GM23338 (cell line): Measurements from ENCODE around the gene ATOH8. TPM values are rescaled to one million over a fixed set of nuclear protein-coding genes. Genes with fewer than 3 reads are reported as not detected.

Experiments
- ATAC-seq: fragments of 200-7000 bp; cut with Tn5 transposase; 3 replicates; pipeline ENCODE4 v1.9.1; 2020
- DNase-seq: peaks from one replicate; pipeline ENCODE4 v3.0.0-alpha.2; 2015; ENCODE audit warnings: low spot score
- H2AFZ ChIP-seq: fragments of 200-600 bp; sonication (generic); 2 replicates; pipeline ENCODE4 v1.8.0; 2016; ENCODE audit warnings: antibody characterized with exemption, mild to moderate bottlenecking, moderate library complexity
- H3F3A ChIP-seq: fragments of 200-600 bp; sonication (generic); replicated peaks from 2 replicates; pipeline ENCODE4 v1.8.0; 2017; ENCODE audit warnings: antibody characterized with exemption, mixed run types, low read depth
- H3K27ac ChIP-seq: fragments of 200-600 bp; sonication (generic); 2 replicates; pipeline ENCODE4 v1.6.1; 2016; ENCODE audit warnings: low read depth
- H3K27me3 ChIP-seq: fragments of 200-600 bp; sonication (generic); 2 replicates; pipeline ENCODE4 v1.8.0; 2016; ENCODE audit warnings: mild to moderate bottlenecking, mixed run types, moderate library complexity; ENCODE audit not compliant: insufficient read depth
- H3K36me3 ChIP-seq: fragments of 200-600 bp; sonication (generic); 2 replicates; pipeline ENCODE4 v1.8.0; 2016; ENCODE audit warnings: mild to moderate bottlenecking; ENCODE audit not compliant: insufficient read depth
- H3K4me1 ChIP-seq: fragments of 200-600 bp; sonication (generic); 2 replicates; pipeline ENCODE4 v1.8.0; 2016; ENCODE audit warnings: mild to moderate bottlenecking, moderate library complexity; ENCODE audit not compliant: insufficient read depth
- H3K4me2 ChIP-seq: fragments of 200-600 bp; sonication (generic); 2 replicates; pipeline ENCODE4 v1.7.1; 2017; ENCODE audit warnings: mixed run types
- H3K4me3 ChIP-seq: fragments of 200-600 bp; sonication (generic); 2 replicates; pipeline ENCODE4 v1.6.1; 2016; ENCODE audit warnings: mixed run types
- H3K79me2 ChIP-seq: fragments of 200-600 bp; sonication (generic); replicated peaks from 2 replicates; pipeline ENCODE4 v1.8.0; 2017; ENCODE audit warnings: mild to moderate bottlenecking; ENCODE audit not compliant: insufficient read depth
- H3K9me2 ChIP-seq: fragments of 200-600 bp; sonication (generic); 2 replicates; pipeline ENCODE4 v1.8.0; 2017; ENCODE audit not compliant: insufficient read depth
- H4K20me1 ChIP-seq: fragments of 200-600 bp; sonication (generic); replicated peaks from 2 replicates; pipeline ENCODE4 v1.8.0; 2017; ENCODE audit warnings: mild to moderate bottlenecking; ENCODE audit not compliant: insufficient read depth
- H3K27ac Mint-ChIP-seq: 2 replicates; pipeline ENCODE4 v1.8.0; 2020; ENCODE audit warnings: inconsistent platforms, mild to moderate bottlenecking, moderate library complexity, mixed read lengths
- H3K27me3 Mint-ChIP-seq: 3 replicates; pipeline ENCODE4 v1.8.0; 2022; ENCODE audit warnings: low read depth, mild to moderate bottlenecking, moderate library complexity, mixed read lengths, inconsistent platforms; ENCODE audit not compliant: insufficient read depth, poor library complexity
- H3K36me3 Mint-ChIP-seq: 3 replicates; pipeline ENCODE4 v1.8.0; 2021; ENCODE audit warnings: low read depth, mild to moderate bottlenecking, inconsistent platforms, moderate library complexity, mixed read lengths
- H3K4me1 Mint-ChIP-seq: 3 replicates; pipeline ENCODE4 v1.8.0; 2020; ENCODE audit warnings: mild to moderate bottlenecking, inconsistent platforms, mixed read lengths
- H3K4me3 Mint-ChIP-seq: 3 replicates; pipeline ENCODE4 v1.8.0; 2021; ENCODE audit warnings: moderate library complexity, mild to moderate bottlenecking, inconsistent platforms, mixed read lengths
- H3K9me3 Mint-ChIP-seq: 3 replicates; pipeline ENCODE4 v1.8.0; 2020; ENCODE audit warnings: moderate library complexity, mild to moderate bottlenecking, inconsistent platforms, mixed read lengths
- EZH2 ChIP-seq: fragments of 200-600 bp; sonication (generic); IDR thresholded peaks from one replicate; pipeline ENCODE4 v1.8.0; 2017; ENCODE audit warnings: antibody characterized with exemption, mild to moderate bottlenecking, low read depth; ENCODE audit not compliant: unreplicated experiment
- EZH2phosphoT487 ChIP-seq: fragments of 200-600 bp; sonication (generic); IDR thresholded peaks from one replicate; pipeline ENCODE4 v1.8.1; 2018; ENCODE audit warnings: antibody characterized with exemption; ENCODE audit not compliant: unreplicated experiment
- JUNB ChIP-seq: IDR thresholded peaks from one replicate; pipeline ENCODE4 v1.6.1; 2016; ENCODE audit warnings: antibody characterized with exemption; ENCODE audit not compliant: unreplicated experiment
- NANOG ChIP-seq: IDR thresholded peaks from 2 replicates; pipeline ENCODE4 v1.6.1; 2016; ENCODE audit warnings: antibody characterized with exemption, borderline replicate concordance
- STAT1 ChIP-seq: IDR thresholded peaks from one replicate; pipeline ENCODE4 v1.6.1; 2016; ENCODE audit warnings: antibody characterized with exemption; ENCODE audit not compliant: unreplicated experiment
- ZNF114 ChIP-seq: fragments of 250-450 bp; sonication (Bioruptor Pico); IDR thresholded peaks from 2 replicates; pipeline ENCODE4 v1.5.0; 2020; ENCODE audit warnings: mild to moderate bottlenecking, moderate library complexity
- ZNF462 ChIP-seq: fragments of 250-450 bp; sonication (Bioruptor Pico); IDR thresholded peaks from 2 replicates; pipeline ENCODE4 v1.5.0; 2020; ENCODE audit warnings: mild to moderate bottlenecking, moderate library complexity
- polyA plus RNA-seq: library from polyadenylated mRNA; unstranded; fragments of >200 nt; fragmentation: Nextera tagmentation; extraction: Ambion mirVana; gene quantifications from 2 replicates; pipeline ENCODE4 v1.2.1, GENCODE V29; 2016
- total RNA-seq: library from RNA; depleted of rRNA; stranded (reverse); fragments of >200 nt; shearing (Covaris generic); gene quantifications from 2 replicates; pipeline ENCODE4 v1.2.3, GENCODE V29; 2014
- TF ChIP-seq, protein P1 (sequence below), 2 experiments: fragments of 200-600 bp in 1 of 2; sonication (generic) in 1 of 2; conservative IDR thresholded peaks; 2 replicates each; pipeline versions ENCODE4 v1.5.1 to v1.6.1; 2016 to 2017; ENCODE audit warnings: antibody characterized with exemption in 2 of 2, low read depth in 2 of 2, mild to moderate bottlenecking in 2 of 2, moderate library complexity in 1 of 2
- TF ChIP-seq, protein P2 (sequence below): IDR thresholded peaks from 2 replicates; pipeline ENCODE4 v1.6.1; 2016; ENCODE audit warnings: antibody characterized with exemption

Gene ATOH8
- total and polyA plus RNA-seq, 2 experiments from 2014 or later = 0.11 to 0.97 TPM

GRCh38 chr2:85760872-85761271, 7.1 kb downstream of the ATOH8 start:
- Mint-ChIP-seq H3K27me3 (peaks cover 53% of the 10 kb centered on the region), H3K4me1 (peaks cover 18% of the 10 kb centered on the region)
- no peaks in the 10 kb centered on the region for H3K79me2 ChIP-seq

More at GRCh38 chr2:85760872-85761271, 7.1 kb downstream of the ATOH8 start:
- Histone ChIP-seq H3K4me3 (no peak overlapping the region), H3K4me2 (no peak overlapping the region), H2AFZ (no peak overlapping the region), H3K27ac (no peak overlapping the region), H3K9me2 (no peaks in the 10 kb centered on the region), H3K27me3 (peaks cover 57% of the 10 kb centered on the region), H4K20me1 (no peaks in the 10 kb centered on the region; the same call in 1 of the 2 replicates), H3F3A (no peaks in the 10 kb centered on the region), H3K36me3 (no peaks in the 10 kb centered on the region), H3K4me1 (peaks cover 15% of the 10 kb centered on the region)
- ATAC-seq = no peak; the same call in 2 of the 3 replicates
- no peak overlapping the region for H3K4me3 Mint-ChIP-seq
- H3K27ac Mint-ChIP-seq = no peak overlapping the region
- DNase-seq = no peak
- no peak for TF ChIP-seq NANOG
- no peak for TF ChIP-seq ZNF462 (CRISPR knock-in tag)
- no peak for TF ChIP-seq EZH2
- TF ChIP-seq ZNF114 = no peak
- TF ChIP-seq JUNB = no peak
- TF ChIP-seq, protein P1, sequence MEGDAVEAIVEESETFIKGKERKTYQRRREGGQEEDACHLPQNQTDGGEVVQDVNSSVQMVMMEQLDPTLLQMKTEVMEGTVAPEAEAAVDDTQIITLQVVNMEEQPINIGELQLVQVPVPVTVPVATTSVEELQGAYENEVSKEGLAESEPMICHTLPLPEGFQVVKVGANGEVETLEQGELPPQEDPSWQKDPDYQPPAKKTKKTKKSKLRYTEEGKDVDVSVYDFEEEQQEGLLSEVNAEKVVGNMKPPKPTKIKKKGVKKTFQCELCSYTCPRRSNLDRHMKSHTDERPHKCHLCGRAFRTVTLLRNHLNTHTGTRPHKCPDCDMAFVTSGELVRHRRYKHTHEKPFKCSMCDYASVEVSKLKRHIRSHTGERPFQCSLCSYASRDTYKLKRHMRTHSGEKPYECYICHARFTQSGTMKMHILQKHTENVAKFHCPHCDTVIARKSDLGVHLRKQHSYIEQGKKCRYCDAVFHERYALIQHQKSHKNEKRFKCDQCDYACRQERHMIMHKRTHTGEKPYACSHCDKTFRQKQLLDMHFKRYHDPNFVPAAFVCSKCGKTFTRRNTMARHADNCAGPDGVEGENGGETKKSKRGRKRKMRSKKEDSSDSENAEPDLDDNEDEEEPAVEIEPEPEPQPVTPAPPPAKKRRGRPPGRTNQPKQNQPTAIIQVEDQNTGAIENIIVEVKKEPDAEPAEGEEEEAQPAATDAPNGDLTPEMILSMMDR (conservative IDR thresholded peaks at IDR 0.05; ENCODE audit: low read depth in 2 of 2) = no peak
- TF ChIP-seq STAT1 = no peak
- no peak for TF ChIP-seq EZH2phosphoT487
- TF ChIP-seq, protein P2, sequence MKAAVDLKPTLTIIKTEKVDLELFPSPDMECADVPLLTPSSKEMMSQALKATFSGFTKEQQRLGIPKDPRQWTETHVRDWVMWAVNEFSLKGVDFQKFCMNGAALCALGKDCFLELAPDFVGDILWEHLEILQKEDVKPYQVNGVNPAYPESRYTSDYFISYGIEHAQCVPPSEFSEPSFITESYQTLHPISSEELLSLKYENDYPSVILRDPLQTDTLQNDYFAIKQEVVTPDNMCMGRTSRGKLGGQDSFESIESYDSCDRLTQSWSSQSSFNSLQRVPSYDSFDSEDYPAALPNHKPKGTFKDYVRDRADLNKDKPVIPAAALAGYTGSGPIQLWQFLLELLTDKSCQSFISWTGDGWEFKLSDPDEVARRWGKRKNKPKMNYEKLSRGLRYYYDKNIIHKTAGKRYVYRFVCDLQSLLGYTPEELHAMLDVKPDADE = no peak
- no peaks in the 10 kb centered on the region; the same call in 2 of the 3 replicates for H3K36me3 Mint-ChIP-seq
- H3K9me3 Mint-ChIP-seq = no peaks in the 10 kb centered on the region; the same call in 2 of the 3 replicates
